Keratinocyte (primary cell): ENCODE measurements around the gene PYGO1. TPM values are rescaled to one million over a fixed set of nuclear protein-coding genes. Genes with fewer than 3 reads are reported as not detected.

Experiments used
- DNase-seq: peaks from one replicate; pipeline ENCODE4 v3.0.0-alpha.2; 2011; ENCODE audit warnings: low read depth, missing footprints, low spot score
- FAIRE-seq: peaks from 2 replicates; lab custom pipeline; 2011; peaks lifted over from hg19 to GRCh38; lab: Jason Lieb, UNC
- H2AFZ ChIP-seq: 2 replicates; pipeline ENCODE4 v1.6.0; 2012; ENCODE audit warnings: low read length, control low read depth, inconsistent platforms; ENCODE audit not compliant: control insufficient read depth
- H3K27ac ChIP-seq: 2 replicates; pipeline ENCODE4 v1.5.1; 2011; ENCODE audit warnings: low read length; ENCODE audit not compliant: control insufficient read depth, insufficient read depth
- H3K27me3 ChIP-seq: 3 replicates; pipeline ENCODE4 v1.6.0; 2011; ENCODE audit warnings: low read length; ENCODE audit not compliant: control insufficient read depth, insufficient read depth; ENCODE audit errors: extremely low read depth
- H3K36me3 ChIP-seq, 2 experiments: 2 replicates in 1 of 2; 3 replicates in 1 of 2; pipeline ENCODE4 v1.5.1; 2011; ENCODE audit warnings: low read length in 2 of 2, mild to moderate bottlenecking in 1 of 2; ENCODE audit not compliant: control insufficient read depth in 2 of 2, insufficient read depth in 2 of 2; ENCODE audit errors: extremely low read depth in 1 of 2
- H3K4me1 ChIP-seq: 3 replicates; pipeline ENCODE4 v1.5.1; 2011; ENCODE audit warnings: low read length; ENCODE audit not compliant: control insufficient read depth, insufficient read depth; ENCODE audit errors: extremely low read depth
- H3K4me2 ChIP-seq: 3 replicates; pipeline ENCODE4 v1.6.0; 2011; ENCODE audit warnings: low read depth, low read length; ENCODE audit not compliant: control insufficient read depth, insufficient read depth; ENCODE audit errors: extremely low read depth
- H3K4me3 ChIP-seq, 3 experiments: fragments of 200-600 bp in 1 of 3; sonication (generic) in 1 of 3; 2 replicates in 2 of 3; 3 replicates in 1 of 3; pipeline ENCODE4 v1.5.1; 2011 to 2016; ENCODE audit warnings: low read length in 3 of 3, mild to moderate bottlenecking in 3 of 3, control low read depth in 2 of 3, inconsistent platforms in 1 of 3, low read depth in 1 of 3, mixed read lengths in 1 of 3, mixed run types in 1 of 3, moderate library complexity in 1 of 3; ENCODE audit not compliant: control insufficient read depth in 2 of 3, insufficient read depth in 2 of 3; ENCODE audit errors: extremely low read depth in 1 of 3
- H3K79me2 ChIP-seq: 2 replicates; pipeline ENCODE4 v1.6.0; 2012; ENCODE audit warnings: low read length; ENCODE audit not compliant: control insufficient read depth, insufficient read depth
- H3K9ac ChIP-seq: 3 replicates; pipeline ENCODE4 v1.6.0; 2011; ENCODE audit warnings: low read length; ENCODE audit not compliant: control insufficient read depth, insufficient read depth; ENCODE audit errors: extremely low read depth
- H3K9me1 ChIP-seq: 3 replicates; pipeline ENCODE4 v1.6.0; 2011; ENCODE audit warnings: low read length; ENCODE audit not compliant: control insufficient read depth, insufficient read depth; ENCODE audit errors: extremely low read depth
- H3K9me3 ChIP-seq: 2 replicates; pipeline ENCODE4 v1.5.1; 2012; ENCODE audit warnings: low read depth, low read length; ENCODE audit not compliant: control insufficient read depth
- H4K20me1 ChIP-seq: 3 replicates; pipeline ENCODE4 v1.6.0; 2011; ENCODE audit warnings: low read length; ENCODE audit not compliant: control insufficient read depth, insufficient read depth; ENCODE audit errors: extremely low read depth
- EZH2 ChIP-seq: IDR thresholded peaks from one replicate; pipeline ENCODE4 v1.6.1; 2012; ENCODE audit warnings: inconsistent platforms, mild to moderate bottlenecking, low read length, moderate library complexity
- dilution Hi-C: fragments of 300-500 bp; cut with MboI; formaldehyde crosslinking; loops from one replicate; pipeline ENCODE4 v1.7.0; 2020; ENCODE audit warnings: low sequenced_read_pairs; ENCODE audit not compliant: extremely low pct_ligation_motif_present
- polyA plus RNA-seq, 5 experiments: library from polyadenylated mRNA; depleted of rRNA in 3 of 5; stranded (reverse) in 3 of 5; stranded (forward) in 1 of 5; unstranded in 1 of 5; fragments of >200 nt; gene quantifications; 1 replicate in 1 of 5; 2 replicates in 3 of 5; 3 replicates in 1 of 5; pipeline versions ENCODE4 v1.2.1 to v1.2.3, GENCODE V29; 2011 to 2012; ENCODE audit warnings: missing spikeins in 2 of 5, low read depth in 1 of 5, low replicate concordance in 1 of 5
- TF ChIP-seq, protein P1 (sequence below), 3 experiments: IDR thresholded peaks in 1 of 3; conservative IDR thresholded peaks in 1 of 3; optimal IDR thresholded peaks in 1 of 3; 2 replicates in 2 of 3; 3 replicates in 1 of 3; pipeline versions ENCODE3 to v1.5.1; 2011; ENCODE audit warnings: low read length in 3 of 3, mild to moderate bottlenecking in 3 of 3, moderate library complexity in 2 of 3, control low read depth in 1 of 3, inconsistent platforms in 1 of 3; ENCODE audit not compliant: insufficient read depth in 2 of 3; ENCODE audit errors: extremely low read depth in 1 of 3

PYGO1 gene
- polyA plus RNA-seq, 1 donor (not counting 4 experiments of a cell fraction or from before 2014, with no cell fraction given) = 2.2 TPM

DNA sequence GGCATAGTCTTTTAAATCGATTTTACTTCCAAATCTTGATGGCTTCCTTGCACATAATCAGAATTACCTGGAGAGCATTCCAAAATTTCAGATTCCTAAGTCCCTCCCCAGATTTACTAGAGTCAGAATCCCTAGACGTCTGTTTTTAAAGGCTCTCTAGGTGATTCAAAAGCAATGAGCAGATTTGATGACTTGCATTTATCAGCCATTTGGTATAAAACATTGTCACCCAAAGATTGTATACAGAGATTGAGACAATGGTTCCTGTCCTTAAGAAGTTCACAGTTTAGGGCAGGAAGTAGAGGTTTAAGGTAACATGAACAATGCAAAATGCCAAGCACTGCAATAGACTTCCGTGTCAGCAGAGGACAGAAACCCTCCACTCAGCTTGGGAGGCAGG lies 2.6 kb upstream of the PYGO1 start:
- H3K27ac ChIP-seq = no peak overlapping the region
- H3K27me3 ChIP-seq = peaks cover 8% of the 10 kb centered on the region
- no peaks in the 10 kb centered on the region for H3K4me1 ChIP-seq
- DNase-seq (no peak), FAIRE-seq (no peak)
- H3K79me2 ChIP-seq = no peaks in the 10 kb centered on the region
- H3K9ac ChIP-seq = no peak overlapping the region
- H3K36me3 ChIP-seq = no peaks in the 10 kb centered on the region
- no peaks in the 10 kb centered on the region for H3K9me3 ChIP-seq
- no peak overlapping the region for H3K4me3 ChIP-seq
- H3K9me1 ChIP-seq = no peaks in the 10 kb centered on the region
- H4K20me1 ChIP-seq = no peaks in the 10 kb centered on the region
- dilution Hi-C loops = no loop called here
- H2AFZ ChIP-seq = no peak overlapping the region
- H3K4me2 ChIP-seq = no peak overlapping the region
- TF ChIP-seq, protein P1, sequence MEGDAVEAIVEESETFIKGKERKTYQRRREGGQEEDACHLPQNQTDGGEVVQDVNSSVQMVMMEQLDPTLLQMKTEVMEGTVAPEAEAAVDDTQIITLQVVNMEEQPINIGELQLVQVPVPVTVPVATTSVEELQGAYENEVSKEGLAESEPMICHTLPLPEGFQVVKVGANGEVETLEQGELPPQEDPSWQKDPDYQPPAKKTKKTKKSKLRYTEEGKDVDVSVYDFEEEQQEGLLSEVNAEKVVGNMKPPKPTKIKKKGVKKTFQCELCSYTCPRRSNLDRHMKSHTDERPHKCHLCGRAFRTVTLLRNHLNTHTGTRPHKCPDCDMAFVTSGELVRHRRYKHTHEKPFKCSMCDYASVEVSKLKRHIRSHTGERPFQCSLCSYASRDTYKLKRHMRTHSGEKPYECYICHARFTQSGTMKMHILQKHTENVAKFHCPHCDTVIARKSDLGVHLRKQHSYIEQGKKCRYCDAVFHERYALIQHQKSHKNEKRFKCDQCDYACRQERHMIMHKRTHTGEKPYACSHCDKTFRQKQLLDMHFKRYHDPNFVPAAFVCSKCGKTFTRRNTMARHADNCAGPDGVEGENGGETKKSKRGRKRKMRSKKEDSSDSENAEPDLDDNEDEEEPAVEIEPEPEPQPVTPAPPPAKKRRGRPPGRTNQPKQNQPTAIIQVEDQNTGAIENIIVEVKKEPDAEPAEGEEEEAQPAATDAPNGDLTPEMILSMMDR (optimal IDR thresholded peaks at IDR 0.05 in 1 of 3, IDR thresholded peaks at IDR 0.05 in 1 of 3, conservative IDR thresholded peaks at IDR 0.05 in 1 of 3; ENCODE audit: extremely low read depth in 1 of 3, insufficient read depth in 2 of 3, low read length in 3 of 3) = no peak
- TF ChIP-seq EZH2 = no peak

DNA sequence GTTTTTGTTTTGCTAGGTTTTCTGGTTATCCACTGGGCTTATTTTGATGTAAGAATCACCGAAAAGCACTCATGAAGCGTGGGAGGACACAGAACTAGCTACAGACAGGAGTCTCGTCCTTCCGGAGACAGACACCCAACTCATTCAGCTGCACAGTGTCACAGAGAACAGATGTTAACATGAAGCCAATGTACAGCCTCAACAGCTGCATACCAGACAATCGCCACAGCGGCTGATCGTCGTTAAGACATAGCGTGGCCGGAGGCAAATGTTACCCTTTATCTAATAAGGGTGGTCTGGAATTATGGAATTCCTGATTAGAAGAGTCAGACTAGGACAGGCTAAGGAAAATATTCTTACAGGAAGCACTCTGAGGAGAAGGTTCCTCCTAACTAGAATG lies 1.1 kb upstream of the PYGO1 start:
- Histone ChIP-seq H4K20me1 (no peaks in the 10 kb centered on the region), H3K4me3 (no peak overlapping the region), H3K27ac (no peak overlapping the region), H3K36me3 (no peaks in the 10 kb centered on the region), H2AFZ (no peak overlapping the region), H3K27me3 (peaks cover 8% of the 10 kb centered on the region), H3K9ac (no peak overlapping the region), H3K4me1 (no peaks in the 10 kb centered on the region), H3K9me1 (no peaks in the 10 kb centered on the region), H3K79me2 (no peaks in the 10 kb centered on the region), H3K9me3 (no peaks in the 10 kb centered on the region), H3K4me2 (no peak overlapping the region)
- dilution Hi-C loops = no loop called here
- DNase-seq (no peak), FAIRE-seq (no peak)
- TF ChIP-seq, protein P1 (optimal IDR thresholded peaks at IDR 0.05 in 1 of 3, IDR thresholded peaks at IDR 0.05 in 1 of 3, conservative IDR thresholded peaks at IDR 0.05 in 1 of 3; ENCODE audit: extremely low read depth in 1 of 3, insufficient read depth in 2 of 3, low read length in 3 of 3) = no peak
- no peak for TF ChIP-seq EZH2
